Panc1 (cell line): ENCODE data around the gene OR8A1.

ENCODE experiments used
- POLR2AphosphoS5 ChIP-seq: IDR thresholded peaks from 2 replicates; pipeline ENCODE4 v1.6.1; 2012; ENCODE audit warnings: mild to moderate bottlenecking, low read depth, low read length, moderate library complexity
- TF ChIP-seq, protein P1 (sequence below): fragments of 450-650 bp; IDR thresholded peaks from 2 replicates; pipeline ENCODE4 v1.5.1; 2017; ENCODE audit warnings: mild to moderate bottlenecking

DNA sequence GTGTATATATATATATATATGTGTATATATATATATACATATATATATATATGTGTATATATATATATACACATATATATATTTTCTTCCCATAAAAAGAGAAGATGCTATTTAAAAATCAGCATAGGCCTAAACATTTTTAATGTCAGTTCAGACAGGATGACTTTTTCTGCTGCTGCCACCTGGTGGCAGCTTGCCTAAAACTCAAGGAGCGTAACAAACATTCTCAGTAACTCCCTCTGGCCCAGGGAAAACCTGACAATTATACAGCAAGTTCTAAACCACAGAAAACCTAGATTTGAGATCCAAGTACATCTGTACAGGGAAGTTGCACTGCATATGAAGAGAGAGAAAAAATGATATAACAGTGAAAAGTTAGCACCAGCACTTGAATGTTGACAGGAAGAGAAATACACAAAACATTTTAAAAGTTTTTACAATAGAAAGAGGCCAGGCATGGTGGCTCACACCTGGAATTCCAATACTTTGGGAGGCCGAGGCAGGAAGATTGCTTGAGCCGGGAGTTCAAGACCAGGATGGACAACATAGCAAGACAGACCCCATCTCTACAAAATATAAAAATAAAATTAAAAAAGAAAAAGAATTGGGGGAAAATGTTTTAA is 16.6 kb downstream of the OR8A1 start:
- TF ChIP-seq, protein P1, sequence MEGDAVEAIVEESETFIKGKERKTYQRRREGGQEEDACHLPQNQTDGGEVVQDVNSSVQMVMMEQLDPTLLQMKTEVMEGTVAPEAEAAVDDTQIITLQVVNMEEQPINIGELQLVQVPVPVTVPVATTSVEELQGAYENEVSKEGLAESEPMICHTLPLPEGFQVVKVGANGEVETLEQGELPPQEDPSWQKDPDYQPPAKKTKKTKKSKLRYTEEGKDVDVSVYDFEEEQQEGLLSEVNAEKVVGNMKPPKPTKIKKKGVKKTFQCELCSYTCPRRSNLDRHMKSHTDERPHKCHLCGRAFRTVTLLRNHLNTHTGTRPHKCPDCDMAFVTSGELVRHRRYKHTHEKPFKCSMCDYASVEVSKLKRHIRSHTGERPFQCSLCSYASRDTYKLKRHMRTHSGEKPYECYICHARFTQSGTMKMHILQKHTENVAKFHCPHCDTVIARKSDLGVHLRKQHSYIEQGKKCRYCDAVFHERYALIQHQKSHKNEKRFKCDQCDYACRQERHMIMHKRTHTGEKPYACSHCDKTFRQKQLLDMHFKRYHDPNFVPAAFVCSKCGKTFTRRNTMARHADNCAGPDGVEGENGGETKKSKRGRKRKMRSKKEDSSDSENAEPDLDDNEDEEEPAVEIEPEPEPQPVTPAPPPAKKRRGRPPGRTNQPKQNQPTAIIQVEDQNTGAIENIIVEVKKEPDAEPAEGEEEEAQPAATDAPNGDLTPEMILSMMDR: peak; percentile 71
- TF ChIP-seq POLR2AphosphoS5: no peak
